Activated CD4-positive, alpha-beta T cell treated with anti-CD3 and anti-CD28 coated beads for 1 hour (primary cell): Measurements from ENCODE around the gene RICTOR.
"Not testable (repeated sequence)": the region's sequence is repeated elsewhere in the genome, so short reads cannot be mapped to it uniquely, and the experiment has no call there.

Experiments used
- DNase-seq: peaks from one replicate; pipeline ENCODE4 v3.0.0-alpha.2; 2020

RICTOR gene

DNA sequence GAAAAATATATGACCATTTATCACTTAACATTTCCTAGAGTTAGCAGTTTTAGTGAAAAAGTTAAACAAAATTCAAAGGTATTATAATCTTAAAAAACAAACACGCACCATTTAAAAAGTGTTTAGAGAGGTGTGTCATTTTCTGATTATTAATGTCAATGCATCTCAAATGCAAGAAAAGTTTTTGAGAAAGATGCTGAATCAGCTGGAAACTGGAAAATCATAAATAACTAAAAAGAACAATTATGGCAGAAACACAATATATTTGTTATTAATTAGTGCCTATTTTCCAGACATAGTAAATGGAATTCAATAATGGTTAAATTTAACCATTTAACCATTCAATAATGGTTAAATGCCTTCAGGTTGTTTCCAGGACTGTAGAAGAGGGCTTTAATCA, 64.9 kb downstream of the RICTOR start:
- no peak for DNase-seq

DNA sequence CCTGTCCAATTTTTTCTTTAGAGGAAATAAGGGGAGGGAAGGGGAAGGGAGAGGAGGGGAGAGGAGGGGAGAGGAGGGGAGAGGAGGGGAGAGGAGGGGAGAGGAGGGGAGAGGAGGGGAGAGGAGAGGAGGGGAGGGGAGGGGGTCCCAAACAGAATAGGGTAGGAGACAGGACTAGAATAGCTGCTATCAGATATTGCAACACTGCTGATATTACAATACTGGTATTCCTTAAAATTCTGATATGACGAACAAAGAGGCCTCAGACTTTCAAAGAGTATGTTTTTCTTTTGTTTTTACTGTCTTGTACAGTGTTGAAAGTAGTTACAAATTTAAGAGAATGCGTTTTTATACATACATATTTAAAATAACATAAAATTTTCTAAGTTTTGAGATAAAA, 67.5 kb downstream of the RICTOR start:
- no peak for DNase-seq

DNA sequence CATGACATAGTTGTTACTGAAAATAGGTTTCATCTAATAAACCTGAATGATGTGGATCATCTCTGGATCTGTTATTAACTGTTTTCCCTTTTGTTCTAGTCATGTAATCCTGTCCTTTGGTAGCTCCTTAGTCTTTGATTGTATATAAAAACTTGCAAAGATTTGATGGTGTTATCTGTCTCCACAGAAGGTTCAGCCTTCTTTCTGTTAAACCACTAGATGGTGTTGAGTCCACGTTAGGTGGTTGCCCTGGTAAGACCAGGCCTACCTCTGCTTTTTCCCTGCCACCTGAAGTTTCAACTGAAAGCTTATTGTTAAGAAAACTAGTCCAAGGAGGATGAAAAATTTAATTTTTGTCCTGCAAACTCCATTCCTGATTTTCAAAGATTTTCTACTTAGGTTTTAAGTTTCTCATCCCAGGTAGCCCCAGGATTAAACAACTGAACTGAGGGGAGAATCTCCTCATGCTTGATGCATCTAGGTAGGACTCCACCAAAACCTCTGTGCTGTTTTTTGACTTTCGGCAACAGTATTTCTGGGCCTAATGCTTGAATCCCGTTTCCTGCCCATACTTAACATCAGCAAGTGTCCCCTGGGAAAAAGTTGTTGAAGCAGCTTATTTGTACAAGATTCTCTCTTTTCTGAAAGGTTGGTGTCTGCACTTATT, 68.5 kb downstream of the RICTOR start:
- no peak for DNase-seq

DNA sequence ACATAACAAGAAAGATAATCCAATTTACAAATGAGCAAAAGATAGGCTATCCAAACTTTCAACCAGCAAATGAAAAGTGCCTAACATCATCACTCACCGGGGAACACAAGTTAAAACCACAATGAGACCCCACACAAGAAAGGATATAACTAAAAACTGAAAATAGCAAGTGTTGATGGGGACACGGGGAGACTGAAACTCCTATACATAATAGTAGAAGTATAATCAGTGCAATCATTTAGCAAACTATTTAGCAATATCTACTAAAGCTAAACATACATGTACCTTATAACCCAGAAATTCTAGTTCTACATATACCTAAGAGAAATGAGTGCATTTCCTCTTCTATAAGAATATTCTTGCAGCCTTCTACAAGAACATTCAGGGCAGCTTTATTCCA, 72.5 kb downstream of the RICTOR start:
- no peak for DNase-seq

DNA sequence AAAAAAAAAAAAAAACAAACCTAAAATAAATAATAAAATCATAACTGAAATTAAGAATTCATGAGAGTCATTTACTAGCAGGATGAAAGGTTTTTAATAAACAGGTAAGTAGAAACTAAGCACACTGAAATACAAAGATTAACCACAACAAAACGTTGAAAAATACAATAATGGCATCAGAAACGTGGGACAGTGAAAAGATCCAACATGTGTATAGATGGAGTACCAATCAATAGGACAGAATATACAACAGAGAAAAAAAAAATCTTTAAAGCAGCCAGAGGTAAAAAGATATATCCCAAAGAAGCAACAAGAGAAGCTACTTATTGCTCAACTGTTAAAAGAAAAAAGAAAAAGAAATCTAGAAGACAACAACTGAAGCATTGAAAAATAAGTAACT, 75.2 kb downstream of the RICTOR start:
- DNase-seq = no peak

DNA sequence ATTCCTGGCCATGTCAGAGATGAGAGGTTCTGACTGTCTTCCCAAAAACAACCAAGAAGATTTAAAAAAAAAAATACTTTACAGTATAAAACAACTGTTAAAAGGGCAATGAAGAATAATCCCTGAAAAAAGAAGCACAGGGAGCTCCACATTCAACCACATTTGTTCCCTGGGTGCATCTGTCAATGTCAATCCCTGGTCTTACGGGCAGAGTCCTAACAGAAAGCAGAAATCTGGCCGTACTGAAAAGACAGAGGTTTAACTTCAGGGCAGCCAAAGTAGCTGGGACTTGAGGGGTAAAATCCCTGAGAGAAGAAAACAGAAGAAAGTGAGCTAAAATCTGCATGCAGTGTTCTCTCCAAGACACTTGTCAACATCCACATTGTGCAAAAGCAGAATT, 76.6 kb downstream of the RICTOR start:
- DNase-seq = no peak

DNA sequence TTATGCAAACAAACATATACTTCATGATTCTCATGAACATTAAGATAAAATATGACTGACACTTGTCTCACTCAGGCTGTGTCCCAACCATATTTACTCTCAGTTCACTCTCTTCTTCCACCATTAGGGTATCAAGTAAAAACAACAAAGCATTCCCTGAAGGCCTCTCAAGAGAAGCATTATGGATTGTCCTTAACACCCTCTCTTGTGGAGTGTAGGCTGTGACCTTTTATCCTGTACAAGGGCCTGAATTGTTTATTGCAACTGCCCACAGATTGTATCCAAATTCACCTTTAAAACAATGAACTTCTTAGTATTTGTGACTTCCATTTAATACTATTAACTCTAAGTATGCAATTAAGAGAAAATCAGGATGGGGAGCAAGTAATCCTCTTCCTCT, 78.1 kb downstream of the RICTOR start:
- DNase-seq = no peak

DNA sequence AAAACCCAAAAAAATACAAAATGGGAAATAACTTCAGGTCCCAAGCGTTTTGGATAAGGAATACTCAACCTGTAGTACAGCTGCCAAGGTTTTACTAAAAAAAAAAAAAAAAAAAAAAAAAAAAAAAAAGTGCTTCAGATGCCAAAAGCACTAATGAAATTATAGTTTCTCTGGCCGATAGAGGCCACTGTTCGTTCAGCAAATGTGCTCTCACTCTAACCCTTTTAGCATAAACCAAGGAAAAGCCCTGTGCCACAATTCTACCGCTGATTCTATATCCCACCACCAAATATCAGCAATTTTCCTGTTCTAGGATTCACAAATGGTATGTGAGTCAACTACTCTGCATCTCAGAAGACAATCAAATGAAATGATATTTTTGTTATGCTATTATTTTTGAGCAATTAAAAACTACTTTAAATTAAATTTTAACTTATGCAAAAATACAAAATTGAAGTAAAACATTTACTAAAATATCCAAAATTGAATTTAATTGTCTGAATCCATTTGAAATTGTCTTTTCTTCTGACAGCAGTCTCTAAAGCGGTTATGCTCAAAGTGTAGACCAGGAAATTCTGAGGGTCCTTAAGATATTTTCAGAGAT, 79.8 kb downstream of the RICTOR start:
- DNase-seq = no peak

DNA sequence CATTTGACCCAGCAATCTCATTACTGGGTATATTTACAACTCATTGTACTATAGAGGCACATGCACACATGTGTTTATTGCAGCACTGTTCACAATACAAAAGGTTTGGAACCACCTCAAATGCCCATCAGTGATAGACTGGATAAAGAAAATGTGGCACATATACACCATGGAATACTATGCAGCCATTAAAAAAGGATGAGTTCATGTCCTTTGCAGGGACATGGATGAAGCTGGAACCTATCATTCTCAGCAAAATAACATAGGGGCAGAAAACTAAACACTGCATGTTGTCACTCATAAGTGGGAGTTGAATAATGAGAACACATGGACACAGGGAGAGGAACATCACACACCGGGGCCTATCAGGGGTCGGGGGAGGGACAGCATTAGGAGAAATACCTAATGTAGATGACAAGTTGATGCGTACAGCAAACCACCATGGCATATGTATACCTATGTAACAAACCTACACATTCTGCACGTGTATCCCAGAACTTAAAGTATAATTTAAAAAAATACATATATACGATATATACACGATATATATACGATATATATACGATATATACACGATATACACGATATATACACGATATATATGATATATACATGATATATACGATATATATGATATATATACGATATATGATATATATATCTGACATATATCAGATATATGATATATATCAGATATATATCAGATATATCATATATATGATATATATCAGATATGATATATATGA, 84.1 kb downstream of the RICTOR start:
- not testable (repeated sequence) for DNase-seq

DNA sequence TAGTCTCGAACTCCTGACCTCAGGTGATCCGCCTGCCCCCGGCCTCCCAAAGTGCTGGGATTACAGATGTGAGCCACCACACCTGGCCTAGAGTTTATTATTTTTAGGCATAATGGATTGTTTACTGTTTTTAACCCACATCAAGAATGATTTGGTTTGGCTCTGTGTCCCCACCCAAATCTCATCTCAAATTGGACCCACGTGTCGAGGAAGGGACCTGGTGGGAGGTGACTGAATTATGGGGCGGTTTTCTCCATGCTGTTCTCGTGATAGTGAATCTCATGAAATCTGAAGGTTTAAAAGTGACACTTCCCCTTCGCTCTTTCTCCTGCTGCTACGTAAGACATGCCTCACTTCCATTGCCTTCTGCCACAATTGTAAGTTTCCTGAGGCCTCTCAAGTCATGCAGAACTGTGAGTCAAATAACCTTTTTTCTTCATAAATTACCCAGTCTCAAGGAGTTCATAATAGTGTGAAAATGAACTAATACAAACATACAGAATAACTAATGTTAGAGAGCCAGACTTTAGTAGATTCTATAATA, 88.2 kb downstream of the RICTOR start:
- DNase-seq = no peak

DNA sequence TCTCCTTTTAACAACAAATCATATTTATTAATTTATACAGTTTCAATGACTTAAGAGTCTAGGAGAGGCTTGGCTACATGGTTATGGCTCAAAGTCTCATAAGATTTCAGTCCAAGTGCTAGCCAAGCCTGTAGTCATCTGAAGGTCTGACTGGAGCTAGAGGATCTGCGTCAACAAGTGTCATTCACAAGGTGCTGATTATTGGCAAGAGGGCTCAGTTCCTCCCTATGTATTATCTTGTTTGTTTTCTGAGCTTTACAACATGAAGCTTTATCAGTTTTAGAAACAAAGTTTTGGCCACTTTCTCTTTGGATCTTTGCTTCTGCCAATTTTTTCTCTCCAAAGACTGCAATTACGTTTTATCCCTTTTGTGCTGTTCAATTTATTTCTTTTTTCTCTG, 94.7 kb downstream of the RICTOR start:
- DNase-seq = no peak

DNA sequence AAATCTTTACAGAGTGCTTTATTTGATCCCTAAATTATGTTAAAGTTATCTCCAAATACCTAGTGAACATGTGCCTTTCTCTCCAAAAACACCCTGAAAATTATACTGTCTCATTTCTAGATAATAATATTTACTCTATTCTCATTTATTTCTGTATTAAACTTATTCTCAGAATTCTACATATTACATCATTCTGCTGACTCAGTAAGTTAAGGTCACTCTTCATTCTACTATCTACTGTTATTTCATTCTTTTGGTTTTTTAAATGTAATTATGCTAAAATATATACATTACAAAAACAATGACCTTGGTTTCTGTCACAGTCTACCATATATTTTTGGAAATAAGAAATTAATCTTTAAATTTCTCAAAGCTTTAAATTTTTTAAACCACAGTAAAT, 96.2 kb downstream of the RICTOR start:
- no peak for DNase-seq

DNA sequence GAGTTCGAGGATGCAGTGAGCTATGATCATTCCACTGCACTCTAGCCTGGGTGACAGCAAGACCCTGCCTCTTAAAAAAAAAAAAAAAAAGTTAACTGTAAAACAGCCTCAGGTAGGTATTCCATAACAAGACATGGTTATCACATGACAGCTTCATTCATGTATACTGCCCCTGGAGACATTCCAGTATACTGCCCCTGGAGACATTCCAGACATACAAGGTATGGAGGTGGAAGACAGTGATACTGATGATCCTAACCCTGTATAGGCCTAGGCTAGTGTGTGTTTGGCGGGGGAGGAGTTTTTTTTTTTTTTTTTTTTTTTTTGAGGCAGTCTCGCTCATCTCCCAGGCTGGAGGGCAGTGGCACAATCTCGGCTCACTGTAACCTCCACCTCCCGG, 105.5 kb downstream of the RICTOR start:
- DNase-seq = no peak

DNA sequence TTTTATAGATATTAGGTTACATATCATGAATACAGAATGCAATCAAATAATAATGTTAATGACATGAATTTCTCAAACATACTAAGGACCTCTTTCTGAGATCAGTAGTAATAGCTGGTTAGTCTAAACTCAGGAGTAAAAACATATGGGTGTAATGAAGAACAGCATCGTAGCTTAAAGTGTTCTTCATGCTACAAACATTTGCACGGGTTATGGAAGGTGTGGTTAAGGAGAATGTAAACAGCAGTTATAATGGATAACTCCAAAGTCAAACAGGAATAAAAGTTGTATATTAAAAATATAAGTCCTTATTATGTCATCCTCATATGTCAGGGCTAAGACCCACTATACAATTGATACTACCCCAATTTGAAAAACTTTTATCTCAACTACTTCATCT, 112.5 kb downstream of the RICTOR start:
- no peak for DNase-seq

DNA sequence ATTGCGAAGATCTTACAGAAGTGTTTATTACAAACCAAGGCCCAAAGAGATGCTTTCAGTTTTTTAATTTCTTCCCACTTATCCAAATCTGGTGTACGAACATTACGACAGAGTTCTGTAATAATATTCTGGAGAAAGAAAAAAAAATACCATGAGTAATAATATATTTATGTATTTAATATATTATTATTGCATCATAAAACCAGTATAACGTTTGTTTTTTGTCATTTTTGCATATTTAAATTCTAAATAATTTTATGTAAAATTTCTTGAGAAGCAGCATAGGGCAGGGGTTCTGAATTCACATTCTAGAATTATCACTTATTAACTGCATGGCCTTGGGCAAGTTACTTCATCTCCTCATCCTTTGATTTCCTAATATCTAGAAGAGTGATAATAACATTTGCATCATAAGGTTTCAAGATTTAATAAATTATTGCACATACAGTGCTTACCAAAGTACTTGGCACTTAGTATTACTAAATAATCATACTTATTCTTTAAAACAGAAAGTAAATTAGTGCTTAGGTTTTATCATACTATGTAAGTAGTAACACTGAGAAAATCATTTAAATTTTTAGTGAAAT, 120.7 kb downstream of the RICTOR start:
- no peak for DNase-seq

DNA sequence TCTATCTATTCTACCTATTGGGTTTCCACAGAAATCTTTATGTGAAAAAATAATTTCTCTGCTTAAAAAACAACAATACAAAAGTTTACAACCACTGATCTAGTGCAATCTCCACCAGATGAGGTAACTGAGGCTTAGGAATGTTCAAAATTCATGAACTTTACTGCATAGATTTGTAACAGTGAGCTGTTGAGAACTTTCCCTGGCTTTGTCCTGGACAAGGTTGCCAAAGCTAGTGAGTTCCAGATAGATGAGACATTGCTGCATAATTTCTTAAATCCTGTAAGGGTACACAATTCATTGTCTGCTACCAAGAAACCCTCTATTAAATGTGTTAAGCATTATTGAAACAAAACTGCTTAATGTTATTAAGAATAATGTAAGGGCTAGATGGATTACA, 125.7 kb downstream of the RICTOR start:
- DNase-seq = no peak

DNA sequence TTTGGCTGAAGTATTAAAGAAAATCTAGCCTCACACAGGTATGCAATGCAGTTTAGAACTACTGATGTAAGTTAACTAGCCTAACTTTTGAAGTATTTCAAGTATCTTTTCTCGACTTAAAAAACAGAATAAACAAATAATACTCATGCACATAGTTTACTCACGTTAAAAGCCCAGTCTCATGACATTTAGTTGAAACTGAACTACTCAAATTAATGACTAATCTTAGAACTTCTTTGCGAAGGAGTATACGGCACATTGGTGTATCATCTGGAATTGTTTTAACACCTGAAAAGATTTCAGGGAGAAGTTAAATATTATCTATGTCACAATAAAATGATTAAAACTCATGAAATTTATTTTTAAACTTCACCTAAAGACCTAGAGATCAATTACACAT, 129.9 kb downstream of the RICTOR start:
- DNase-seq = no peak

DNA sequence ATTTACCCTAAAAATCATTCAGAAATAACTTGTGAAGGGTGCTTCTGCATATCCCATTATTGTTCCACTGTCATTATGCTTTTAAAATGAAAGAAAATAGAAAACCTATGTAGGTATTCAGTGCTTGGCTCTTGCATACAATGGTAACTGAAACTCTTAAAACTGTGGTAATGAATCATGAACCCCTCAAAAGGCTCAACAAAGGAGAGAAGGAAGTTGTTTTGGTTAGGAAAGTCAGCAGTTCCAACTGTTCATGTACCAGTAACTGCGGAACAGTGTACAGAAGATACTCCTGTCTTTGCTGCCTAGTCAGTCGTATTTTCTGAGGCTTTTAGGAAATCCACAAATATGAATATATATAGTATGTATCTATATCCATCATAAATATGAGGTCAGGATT, 132.3 kb downstream of the RICTOR start:
- no peak for DNase-seq

DNA sequence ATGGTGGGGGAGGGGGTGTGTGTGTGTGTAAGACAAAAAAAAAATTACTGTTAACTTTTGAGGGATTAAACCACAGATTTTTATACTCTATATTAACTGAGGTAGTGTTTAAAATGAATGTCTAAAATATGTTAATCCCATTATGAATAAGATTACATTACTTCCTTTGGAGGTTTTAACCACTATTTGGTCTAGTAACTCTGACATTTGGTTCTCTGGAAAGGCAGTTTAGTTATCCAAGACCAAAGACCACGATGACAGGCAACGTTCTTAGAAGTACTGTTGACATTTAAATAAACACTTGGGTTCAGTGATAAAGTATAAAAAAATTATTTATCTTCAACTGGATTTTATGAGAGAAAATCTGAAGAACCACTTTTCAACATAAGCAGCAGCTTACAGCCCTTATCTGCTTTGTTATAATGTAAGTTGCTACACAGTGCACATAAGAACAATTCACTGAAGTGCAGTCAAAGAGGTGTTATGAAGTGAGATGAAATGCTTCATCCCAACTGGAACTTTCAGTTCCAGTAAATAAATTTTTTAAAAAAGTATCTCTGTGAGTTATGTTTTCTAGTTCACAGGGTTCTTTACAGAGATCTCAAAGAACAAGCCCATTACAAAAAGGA, 133.9 kb downstream of the RICTOR start:
- no peak for DNase-seq

DNA sequence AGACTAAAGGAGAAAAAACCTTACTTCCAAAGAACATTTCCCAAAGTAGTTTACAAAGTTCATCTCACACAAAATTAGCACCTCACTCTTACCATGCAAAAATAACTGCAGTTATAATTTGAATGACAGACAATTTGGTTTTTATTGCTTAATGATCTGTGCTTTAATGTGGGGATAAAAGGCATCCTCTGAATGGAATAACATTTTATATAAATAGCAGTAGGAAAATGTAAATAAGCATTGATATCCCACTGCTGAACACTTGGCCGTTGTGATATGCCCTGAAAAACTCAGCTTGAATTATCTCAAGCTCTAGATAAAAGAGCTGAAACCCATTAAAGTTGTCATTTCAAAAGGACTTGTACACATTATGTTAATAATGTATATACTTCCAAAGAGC, 135.2 kb downstream of the RICTOR start:
- DNase-seq = no peak

DNA sequence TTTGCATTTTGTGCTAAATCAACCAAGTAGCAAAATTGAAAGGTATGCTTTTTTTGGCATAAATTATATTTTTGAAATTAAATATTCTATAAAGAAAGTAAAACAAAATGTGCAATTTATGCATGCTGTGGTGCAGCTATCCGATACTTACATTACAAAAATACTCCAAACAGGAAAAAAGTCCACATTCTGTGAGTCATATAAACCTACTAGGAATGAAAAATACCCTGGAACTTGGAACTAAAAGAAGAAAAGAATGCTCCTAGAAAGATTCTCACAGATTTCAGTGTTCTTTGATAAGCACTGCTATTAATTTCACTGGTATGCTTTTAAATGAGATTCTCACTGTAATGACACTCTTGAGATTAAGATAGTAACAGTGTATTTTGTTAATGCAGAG, 135.8 kb downstream of the RICTOR start:
- no peak for DNase-seq

DNA sequence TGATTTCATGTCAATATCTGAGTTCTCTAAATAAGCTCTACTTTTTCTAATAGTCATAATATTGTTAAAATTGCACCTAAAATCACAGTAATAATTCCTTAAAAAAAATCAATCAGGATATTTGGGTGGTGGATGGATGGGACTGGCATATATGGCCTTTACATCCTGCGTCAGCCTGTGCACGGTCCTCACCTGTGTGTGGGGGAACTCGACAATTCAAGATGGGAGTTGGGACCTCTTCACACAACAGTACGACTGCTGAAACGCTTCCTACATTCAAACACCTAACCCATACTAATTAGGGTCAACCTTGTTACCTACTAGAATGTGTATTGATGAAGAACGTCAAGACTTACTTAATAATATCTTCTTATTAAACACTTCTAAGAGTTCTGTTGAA, 137.9 kb downstream of the RICTOR start:
- DNase-seq = no peak

DNA sequence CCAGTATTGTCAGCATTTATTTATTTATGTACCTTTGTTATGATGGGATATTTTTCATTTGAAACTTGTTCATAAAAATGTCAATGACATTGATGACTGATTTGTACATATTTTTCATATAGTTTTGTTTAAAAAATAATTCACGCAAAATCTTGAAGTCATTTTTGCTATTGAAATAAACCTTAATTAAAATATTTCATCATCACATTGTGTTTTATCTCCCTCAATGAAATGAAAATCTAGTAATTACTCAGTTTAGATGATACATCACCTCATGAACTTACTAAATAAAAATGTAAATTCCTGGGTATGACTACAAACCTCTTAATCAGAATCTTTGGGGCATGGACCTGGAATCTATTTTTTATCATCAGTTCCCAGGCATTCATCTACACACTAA, 138.8 kb downstream of the RICTOR start:
- DNase-seq = no peak
